HG02852 (cell line): ENCODE measurements around the gene OMP.

Experiments used
- ATAC-seq: cut with Tn5 transposase; IDR thresholded peaks from one replicate; pipeline ENCODE4 v1.9.1; 2021; ENCODE audit warnings: mild to moderate bottlenecking, moderate library complexity; ENCODE audit not compliant: unreplicated experiment

Gene OMP

DNA sequence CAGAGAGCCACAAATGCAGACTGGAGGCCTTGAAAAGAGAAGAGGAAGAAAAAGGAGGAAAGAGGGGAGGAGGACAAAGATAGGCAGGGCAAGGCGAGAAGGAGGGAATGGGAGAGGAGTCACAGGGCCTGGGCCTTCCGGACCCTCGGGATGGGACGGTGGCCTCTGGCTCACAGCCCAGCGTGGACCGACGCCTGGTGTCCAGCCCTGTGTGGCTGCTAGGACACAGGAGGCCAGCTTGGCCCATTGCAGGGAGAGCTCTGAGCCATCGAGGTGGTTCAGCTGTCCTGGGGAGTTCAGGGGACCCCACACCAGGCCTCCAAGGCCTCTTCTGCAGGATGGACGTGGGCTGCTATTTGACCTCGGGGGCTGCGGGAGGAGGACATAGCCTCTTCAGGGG, 34.8 kb downstream of the OMP start:
- no peak for ATAC-seq

DNA sequence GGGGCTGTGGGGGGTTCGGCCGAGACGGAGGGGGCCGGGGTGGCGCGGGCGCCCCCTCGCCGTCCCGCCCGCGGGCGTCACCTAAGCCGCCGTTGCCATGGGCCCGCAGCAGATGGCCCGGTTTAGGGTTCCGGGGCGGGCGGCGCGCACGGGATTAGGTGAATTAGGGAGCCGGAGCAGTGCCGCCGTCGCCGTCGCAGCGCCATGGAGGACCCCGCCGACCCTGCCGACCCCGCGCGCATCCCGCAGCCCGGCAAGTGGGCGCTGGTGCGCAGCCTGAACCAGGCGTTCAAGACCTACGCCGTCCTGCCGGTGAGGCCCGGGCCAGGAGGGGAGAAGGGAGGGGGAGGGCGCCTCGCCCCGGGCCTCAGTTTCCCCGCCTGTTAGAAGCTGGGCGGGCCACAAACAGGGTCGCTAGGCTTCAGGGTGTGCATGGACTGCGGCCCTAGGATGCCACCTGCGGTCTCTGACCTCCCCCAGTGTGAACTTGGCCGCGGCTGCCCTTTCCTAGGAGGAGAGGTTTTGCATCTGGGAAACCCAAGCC, 35.5 kb downstream of the OMP start:
- ATAC-seq = no peak

DNA sequence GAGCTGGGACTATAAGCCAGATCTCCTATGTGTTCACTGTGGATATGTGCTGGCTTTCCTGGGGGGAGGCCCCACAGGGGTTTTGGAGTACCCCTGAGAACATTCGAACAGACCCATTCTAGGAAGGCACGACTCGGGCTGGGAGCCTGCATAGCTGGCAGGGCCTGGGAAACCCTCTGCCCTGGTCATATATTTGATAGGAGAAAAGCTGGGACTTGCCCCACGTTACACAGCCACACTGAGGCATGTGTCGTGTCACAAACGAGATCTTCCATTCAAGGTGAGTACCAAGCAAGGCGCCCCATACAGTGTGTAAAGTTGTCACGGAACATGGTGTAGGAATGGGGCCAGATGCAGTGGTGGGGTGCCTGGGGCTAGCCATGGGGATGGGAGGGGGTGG, 36.6 kb downstream of the OMP start:
- no peak for ATAC-seq

DNA sequence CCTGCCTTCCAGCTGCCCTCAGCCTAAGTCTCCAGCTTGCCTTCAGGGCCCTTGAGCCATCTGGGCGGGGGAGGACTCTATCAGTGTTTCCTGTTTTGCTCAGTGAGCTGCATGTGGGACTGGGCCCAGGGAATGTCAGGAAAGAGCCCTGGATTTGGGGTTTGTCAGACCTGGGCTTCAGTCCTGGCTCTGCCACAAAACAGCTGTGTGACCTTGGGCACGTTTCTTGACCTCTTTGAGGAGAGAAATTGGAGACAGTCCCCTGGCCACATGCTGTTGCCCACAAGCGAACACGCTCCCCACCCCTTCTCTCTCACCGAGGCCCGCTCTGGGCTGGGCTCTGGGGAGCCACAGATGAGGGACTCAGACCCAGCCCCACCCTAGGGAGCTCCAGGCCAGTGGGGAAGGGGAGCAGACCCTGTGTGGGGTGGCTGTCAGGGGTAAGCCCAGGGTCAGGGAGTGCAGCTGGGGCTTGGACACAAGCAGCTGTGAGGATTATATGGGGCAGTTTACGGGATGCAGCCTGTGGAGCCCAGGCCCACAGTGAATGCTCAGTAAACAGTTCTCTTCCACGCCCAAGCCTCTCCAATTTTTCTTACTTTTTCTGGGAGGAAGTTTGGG, 37.7 kb downstream of the OMP start:
- no peak for ATAC-seq

DNA sequence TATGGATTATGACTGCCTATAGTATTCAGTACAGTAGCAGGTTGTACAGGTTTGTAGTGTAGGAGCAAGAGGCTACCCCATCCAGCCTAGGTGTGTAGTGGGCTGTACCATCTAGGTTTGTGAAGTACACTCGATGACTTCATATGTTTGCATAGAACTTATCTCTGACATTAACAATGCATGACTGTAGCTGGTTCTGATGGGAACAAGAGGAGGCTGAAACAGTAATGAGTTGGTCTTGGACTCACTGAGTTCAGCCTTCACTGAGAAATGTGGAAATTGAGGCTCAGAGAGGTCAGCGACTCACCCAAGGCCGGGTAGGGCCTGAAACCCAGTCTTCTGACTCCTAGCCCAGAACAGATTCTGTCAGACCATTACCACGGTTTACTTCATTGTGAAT, 38.4 kb downstream of the OMP start:
- no peak for ATAC-seq

DNA sequence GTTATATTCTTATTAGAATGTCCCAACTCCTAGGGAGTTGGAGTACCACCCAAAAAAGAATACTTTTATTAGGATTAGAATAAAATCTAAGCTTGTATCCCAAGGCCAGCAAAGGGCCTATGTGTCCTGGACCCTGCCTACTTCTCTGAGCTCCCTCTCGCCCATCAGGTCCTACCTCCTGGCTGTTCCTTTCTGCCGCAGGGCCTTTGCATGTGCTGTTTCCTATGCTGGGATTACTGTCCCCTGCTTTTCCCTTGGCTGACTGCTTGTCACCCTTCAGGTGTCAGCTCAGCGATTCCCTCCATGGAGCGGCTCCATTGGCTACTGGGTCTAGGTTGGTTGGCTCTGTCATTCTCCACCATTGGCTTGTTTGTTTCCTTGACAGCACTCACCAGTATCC, 38.8 kb downstream of the OMP start:
- no peak for ATAC-seq

DNA sequence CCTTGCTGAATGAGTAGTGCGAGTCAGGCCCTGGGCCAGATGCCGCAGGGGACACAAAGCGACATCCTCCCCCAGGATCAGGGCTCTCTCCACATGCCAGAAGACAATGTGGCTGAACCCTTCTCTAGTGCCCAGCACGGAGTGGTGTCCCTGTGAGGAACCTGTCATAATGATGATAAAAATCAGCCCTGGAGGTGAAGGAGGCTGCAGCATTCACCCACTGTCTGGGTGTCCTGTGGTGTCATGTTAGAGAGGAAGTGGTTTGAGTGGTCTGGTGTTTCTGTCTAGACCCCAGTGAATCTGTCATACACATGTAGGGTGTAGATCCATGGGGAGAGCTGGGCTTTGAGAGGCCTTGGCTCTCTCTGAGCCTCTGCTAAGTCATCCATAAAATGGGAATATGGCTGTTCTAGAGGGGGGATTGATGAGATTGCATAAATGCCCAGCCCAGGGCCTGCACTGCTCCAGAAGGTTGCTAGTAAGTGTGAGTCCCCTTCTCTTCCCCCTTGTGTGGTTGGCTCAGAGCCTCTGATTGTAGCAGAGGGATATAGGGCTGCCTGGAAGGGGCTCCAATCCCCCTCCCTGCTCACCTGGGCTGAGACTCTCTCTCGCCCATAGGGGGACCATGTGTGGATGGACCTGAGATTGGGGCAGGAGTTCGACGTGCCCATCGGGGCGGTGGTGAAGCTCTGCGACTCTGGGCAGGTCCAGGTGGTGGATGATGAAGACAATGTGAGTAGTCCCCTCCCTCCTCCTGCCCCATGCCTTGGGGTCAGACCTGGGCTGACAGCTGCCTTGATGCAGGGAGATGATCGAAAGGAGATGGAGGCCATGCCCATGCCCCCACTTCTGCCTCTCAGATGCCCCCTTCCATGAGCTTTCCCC, 39.7 kb downstream of the OMP start:
- ATAC-seq = no peak

DNA sequence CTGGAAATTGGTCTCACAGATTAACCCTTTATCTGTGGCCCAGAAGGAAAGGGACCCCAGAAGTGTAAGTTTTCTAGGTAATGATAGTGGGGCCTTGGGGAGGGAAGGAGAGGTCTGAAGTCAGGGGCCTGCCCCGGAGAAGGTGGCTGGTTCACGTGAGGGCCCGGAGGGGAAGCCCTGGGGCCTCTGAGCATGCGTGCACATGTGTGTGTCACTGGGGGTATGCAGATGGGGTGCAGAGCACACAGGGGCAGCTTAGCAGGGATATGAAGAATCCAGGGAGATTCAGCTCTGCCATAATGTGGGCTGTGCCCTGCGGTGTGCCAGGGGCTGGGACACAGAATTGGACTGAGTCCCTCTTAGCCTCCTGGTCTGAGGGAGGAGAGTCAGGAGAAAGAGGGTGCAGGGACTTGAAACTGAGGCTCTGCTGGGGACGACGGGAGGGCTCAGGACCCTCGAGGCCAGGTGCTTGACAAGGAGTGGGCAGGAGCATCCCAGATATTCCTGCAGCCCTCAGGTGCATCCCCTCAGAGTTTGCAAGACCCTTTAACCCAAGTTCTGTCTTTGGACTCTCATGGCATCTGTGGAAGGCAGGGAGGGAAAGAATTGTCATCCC, 40.9 kb downstream of the OMP start:
- no peak for ATAC-seq

DNA sequence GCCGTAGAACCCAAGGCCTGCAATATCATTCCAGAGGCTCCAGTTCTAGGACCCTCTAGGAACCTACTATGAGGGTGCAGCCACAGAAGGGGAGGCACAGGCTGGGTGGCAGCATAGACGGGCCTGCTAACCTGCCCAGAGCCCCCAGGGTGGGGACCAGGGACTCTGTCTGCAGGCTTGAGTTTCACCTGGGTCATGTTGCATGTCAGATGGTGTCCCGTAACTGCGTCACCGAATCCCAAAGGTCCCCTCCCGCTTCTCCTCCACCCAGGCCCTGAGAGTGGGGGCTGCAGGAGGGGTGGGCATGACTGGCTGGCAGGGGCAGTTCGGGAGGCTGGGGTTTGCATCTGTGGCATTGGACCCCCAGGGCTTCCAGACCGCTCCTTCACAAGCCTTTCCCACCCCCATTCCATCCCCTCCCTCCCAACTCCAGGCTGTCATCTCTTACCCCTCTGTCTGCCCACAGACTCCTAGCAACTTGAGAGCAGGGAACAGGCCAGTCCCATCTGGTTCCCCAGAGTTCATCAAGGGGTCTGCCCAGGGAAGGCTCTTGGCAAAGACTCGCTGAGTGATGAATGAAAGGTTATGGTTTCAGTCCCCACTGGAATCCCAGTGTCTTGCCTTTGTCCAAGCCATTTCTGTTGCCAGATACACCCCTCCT, 41.7 kb downstream of the OMP start:
- no peak for ATAC-seq

DNA sequence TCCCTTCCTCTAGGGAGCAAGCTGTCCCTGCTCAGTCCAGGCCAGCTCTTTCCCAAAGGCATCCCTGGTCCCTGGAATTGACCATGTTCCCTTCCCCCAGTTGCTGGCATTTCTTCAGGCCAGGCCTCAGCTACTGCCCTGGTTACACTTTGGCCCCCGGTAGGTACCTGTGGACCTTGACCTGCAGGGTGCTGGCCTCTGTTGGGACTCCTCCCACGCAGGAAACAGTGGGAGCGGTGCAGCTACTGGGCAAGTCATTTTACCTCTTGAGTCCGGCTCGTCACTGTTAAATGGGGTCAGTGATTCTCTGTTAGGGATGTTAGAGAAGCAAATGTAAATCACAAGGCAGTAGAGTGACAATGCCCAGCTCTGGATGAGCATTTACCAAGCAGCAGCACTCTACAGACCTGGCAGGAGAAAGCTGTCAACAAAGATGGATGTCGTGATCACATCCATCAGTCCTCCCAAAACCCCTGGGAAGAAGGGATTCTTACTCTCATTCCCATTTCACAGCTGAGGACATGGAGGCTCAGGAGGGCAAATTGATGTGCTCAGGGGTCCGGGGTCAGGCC, 42.3 kb downstream of the OMP start:
- ATAC-seq = no peak

DNA sequence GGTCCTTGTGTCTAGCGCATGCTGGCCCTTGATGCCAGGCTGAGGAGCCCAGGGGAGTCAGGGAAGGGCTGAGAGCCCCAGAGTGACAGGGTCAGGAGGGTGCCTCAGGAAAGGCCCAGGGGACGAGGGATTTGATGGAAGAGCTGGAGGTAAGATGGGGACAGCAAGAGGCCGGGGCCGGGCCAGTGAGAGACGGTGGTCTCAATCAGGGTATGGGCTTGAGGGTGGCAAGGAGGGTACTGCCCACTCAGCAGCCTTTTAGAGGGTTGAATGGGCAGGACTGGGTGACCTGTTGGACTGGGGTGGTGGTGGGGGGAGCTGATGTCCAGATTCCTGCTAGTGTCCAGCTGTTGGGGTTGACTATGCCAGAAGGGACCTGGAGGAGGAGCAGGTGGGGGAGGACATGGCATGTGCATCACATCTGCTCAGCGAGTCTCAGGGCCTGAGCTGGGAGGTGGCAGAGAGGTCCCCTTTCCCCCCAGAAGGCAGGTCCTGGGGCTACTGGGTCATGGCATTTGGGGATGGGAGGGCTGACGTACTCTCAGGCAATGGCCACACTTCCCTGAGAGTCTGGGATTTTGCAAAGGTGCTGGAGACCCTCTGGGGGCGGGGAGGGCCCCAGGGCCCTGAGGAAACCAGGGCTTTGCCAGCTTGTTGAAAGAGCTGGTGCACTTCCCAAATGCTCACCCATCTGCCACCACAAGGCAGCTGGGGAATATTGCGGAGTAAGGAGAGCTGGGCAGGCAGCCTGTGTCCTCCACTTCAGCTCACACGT, 43.8 kb downstream of the OMP start:
- ATAC-seq = no peak

DNA sequence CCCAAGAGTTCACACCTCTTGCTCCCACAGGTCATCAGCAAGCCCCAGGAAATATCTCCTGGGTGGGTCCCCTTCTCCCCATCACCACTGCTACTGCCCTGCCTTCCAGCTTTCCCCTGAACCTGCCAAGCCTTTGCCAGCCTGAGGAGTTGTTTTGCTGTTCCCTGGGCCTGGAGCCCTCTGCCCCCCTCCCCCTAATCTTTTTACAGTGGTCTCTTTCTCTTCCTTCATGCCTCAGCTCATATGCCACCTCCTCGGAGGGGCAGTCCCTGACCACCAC, 44.3 kb downstream of the OMP start:
- ATAC-seq = no peak

DNA sequence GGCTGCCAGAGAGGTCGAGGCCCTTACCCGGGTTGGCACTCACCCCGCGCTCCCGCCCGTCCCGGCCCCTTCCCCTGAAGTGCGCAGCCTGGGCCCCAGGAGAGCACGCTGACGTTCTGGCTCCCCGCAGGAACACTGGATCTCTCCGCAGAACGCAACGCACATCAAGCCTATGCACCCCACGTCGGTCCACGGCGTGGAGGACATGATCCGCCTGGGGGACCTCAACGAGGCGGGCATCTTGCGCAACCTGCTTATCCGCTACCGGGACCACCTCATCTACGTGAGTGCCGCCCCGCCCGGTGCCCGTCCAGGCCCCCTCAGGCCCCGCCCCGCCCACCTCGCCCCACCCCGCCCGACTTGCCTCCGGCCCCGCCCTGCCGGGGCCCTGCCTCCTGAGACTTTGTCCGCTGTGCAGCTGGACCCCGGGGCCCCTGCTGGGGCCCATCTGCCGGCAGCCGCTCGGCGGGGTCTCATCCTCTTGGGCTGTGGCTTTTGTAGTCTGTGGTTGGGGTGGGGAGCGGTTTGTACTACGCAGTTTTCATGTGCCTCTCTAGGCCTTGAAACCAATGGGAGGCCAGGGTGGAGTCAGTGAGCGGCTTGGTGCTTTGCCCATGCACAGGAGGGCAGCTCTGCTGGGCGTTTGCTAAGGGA, 45.2 kb downstream of the OMP start:
- no peak for ATAC-seq

DNA sequence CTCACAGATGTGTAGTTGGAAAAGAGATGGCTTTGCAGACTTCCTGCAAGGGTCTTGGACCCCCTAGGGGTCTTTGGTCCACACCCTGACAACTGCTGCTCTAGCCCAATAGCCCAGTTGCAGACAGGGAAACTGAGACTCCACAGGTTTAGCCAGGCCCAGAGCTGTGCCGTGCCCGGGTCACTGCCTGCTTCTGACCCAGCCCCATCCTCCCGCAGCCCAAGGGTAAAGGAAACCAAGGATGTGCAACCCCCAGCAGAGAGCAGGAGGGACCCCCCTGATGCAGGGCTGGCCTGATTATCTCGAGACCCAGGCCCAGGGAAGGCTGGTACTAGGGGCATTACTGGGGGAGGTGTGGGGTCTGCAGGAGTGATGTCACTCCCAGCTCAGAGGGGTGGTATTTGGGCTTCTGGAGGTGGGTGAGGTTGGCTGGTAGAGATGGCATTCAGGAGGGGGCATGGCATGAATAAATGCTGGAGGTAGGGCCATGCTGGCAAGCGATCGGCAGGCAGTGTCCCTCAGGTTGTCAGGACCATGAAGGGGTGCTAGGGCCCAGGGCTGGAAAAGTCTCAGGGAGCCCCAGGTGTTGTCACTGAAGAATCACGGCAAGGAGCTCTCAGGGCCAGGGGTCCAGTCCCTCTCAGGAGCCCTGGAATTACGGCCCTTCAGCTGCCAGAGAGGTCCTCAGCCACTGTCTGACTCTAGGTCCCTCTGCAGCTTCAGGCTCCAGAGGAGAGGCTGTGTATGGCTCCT, 46.5 kb downstream of the OMP start:
- no peak for ATAC-seq

DNA sequence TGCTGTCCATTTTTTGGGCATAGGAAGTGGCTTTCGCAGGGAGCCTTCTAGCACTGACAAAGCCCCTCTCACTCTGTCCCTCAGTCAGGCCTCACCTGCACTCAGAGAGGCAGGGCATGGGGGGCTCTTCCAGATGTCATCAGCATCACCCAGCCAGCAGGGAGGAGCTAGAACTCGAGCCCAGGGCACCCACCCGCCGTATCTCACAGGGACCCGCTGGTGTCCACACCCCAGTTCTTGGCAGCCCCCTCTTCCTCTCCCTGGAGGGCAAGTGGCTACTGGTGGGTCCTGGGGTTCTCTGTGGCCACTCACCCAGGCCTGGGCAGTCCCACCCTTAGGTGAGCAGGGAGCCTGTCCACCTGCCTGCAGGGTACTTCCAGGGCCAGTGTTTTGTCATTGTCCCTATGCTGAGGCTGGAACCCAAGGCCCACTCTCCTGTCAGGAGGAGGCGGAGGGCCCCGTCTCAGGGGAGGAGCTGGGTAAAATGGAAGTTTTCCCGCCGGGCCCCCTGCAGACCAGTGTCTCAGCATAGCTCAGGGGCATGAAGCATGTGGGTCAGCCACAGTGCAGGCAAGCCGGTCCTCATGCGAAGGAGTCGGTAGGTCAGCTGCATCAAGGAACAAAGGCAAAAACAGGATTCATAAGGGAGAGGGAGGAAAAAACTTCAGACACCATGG, 47.2 kb downstream of the OMP start:
- no peak for ATAC-seq

DNA sequence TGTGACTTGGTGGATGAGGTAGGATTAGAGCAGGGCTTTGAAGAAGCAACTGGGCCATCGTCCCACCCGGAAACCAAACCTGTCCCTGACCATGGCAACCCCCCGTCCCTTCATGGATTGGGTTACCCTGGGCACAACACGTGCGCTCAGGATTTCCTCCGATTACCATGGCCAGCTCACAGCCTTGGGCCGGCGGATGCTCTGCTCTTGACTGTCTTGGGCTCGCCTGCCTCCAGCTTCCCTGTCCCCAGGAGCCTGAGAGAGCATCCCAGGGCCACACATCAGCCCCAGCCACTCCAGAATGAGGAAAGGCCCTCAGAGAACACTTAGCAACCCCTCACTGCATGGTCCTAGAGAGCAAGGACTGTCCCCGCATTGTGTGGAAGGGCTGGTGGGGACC, 48.2 kb downstream of the OMP start:
- ATAC-seq = no peak

DNA sequence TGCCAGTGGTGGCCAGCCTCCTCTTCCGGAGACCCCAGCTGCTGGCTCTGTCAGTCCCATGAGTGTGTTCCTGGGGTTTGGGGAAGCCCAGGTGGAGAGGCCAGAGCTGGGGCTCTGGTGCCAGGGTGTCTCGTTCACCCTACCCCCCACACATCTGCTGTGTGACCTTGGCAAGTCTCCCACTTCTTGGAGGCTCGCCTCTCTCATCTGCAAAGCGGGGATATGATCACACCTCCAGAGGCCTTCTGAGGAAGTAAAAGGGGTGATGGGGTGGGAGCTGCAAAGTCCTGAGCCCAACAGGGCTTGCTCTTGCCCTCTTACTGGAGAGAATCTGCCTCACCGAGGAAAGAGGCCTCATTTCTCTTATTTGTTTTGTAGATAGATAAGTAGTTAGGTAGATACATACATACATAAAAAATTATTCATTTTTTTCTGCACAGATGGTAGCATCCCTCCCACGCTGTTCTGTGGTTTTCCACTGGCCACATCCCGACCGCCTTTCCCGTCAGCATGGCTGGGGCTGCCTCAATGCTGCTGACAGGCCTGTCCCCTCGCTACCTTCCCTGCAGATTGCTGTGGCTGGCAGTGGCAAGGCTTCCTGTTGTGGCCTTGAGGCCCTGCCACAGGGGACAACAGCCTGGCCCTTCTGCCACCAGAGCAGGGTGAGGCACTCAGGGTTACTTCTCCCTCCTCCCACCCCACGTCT, 49.3 kb downstream of the OMP start:
- no peak for ATAC-seq

DNA sequence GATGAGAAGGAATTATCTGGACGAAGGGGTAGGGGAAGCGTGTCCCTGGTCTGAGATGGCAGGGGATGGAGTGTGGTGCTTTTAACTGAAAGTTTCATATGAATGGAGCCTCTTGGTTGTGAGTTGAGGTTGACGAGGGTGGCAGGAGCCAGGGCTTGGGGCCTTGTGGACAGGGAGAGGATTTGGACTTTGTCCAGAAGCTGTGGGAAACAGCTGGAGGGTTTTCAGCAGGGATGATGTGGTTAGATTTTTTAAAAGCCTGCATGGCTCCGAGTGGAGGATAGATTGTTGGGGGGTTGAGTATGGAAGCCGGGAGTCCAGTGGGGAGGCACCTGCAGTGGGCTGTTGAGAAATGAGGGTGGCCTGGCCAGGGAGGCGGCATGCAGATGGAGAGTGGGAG, 50.2 kb downstream of the OMP start:
- ATAC-seq = no peak
